NCI-H1436 (cell line): Measurements from ENCODE around the gene AGBL4.
A peak's percentile ranks its signal among the peaks of the same experiment; 100 is the strongest.
"Not testable (repeated sequence)": the region's sequence is repeated elsewhere in the genome, so short reads cannot be mapped to it uniquely, and the experiment has no call there.

Experiments
- DNase-seq: peaks from one replicate; lab custom pipeline; 2025; lab: John Stamatoyannopoulos, UW

The AGBL4 gene

GRCh38 chr1:50023292-50024159, at the start of gene AGBL4:
Gene AGBL4, minus strand, starts transcription at chr1:50023954.
- DNase-seq = peak; percentile 88

GRCh38 chr1:50066806-50067205, 43.1 kb upstream of the AGBL4 start:
- no peak for DNase-seq

- DNase-seq = no peak
These were observed 36.5 kb upstream of the AGBL4 start for GRCh38 chr1:50060279-50060678.

- DNase-seq = no peak
These were observed 25.0 kb upstream of the AGBL4 start for GRCh38 chr1:50048791-50049190.

GRCh38 chr1:50047916-50048694, 24.4 kb upstream of the AGBL4 start:
- DNase-seq = no peak

- no peak for DNase-seq
These were observed 14.6 kb upstream of the AGBL4 start for GRCh38 chr1:50038237-50038809.

GRCh38 chr1:50027794-50028193, 4.0 kb upstream of the AGBL4 start:
- DNase-seq = no peak

- no peak for DNase-seq
These were observed 28.0 kb downstream of the AGBL4 start for GRCh38 chr1:49995734-49996133.

- no peak for DNase-seq
These were observed 52.7 kb downstream of the AGBL4 start for GRCh38 chr1:49971088-49971487.

- DNase-seq = no peak
These were observed 72.4 kb downstream of the AGBL4 start for GRCh38 chr1:49951385-49951784.

GRCh38 chr1:49915301-49915700, 108.5 kb downstream of the AGBL4 start:
- not testable (repeated sequence) for DNase-seq

GRCh38 chr1:49906365-49906764, 117.4 kb downstream of the AGBL4 start:
- DNase-seq = no peak

GRCh38 chr1:49864581-49864980, 159.2 kb downstream of the AGBL4 start:
- no peak for DNase-seq

GRCh38 chr1:49854741-49855140, 169.0 kb downstream of the AGBL4 start:
- DNase-seq = no peak

- no peak for DNase-seq
These were observed 181.2 kb downstream of the AGBL4 start for GRCh38 chr1:49842596-49842995.

GRCh38 chr1:49841767-49842166, 182.0 kb downstream of the AGBL4 start:
- no peak for DNase-seq

- no peak for DNase-seq
These were observed 199.5 kb downstream of the AGBL4 start for GRCh38 chr1:49824261-49824660.

GRCh38 chr1:49817681-49818080, 206.1 kb downstream of the AGBL4 start:
- DNase-seq = no peak

GRCh38 chr1:49787013-49787412, 236.7 kb downstream of the AGBL4 start:
- not testable (repeated sequence) for DNase-seq

GRCh38 chr1:49765034-49765433, 258.7 kb downstream of the AGBL4 start:
- no peak for DNase-seq

- DNase-seq = not testable (repeated sequence)
These were observed 285.6 kb downstream of the AGBL4 start for GRCh38 chr1:49738118-49738517.

GRCh38 chr1:49728377-49728776, 295.4 kb downstream of the AGBL4 start:
- no peak for DNase-seq

- DNase-seq = no peak
These were observed 300.1 kb downstream of the AGBL4 start for GRCh38 chr1:49723662-49724061.
